AG09319 (cell line): Measurements from ENCODE around the gene ZDHHC3.

ENCODE experiments used
- DNase-seq: peaks from one replicate; pipeline ENCODE4 v3.0.0-alpha.2; 2010; ENCODE audit warnings: low read depth; ENCODE audit errors: extremely low read depth
- CTCF ChIP-seq: IDR thresholded peaks from 2 replicates; pipeline ENCODE4 v1.5.1; 2011; ENCODE audit warnings: low read depth, mild to moderate bottlenecking, inconsistent platforms, low read length, moderate library complexity

ZDHHC3 gene

GRCh38 chr3:44926921-44927320 is 49.1 kb downstream of the ZDHHC3 start:
- no peak for DNase-seq
- TF ChIP-seq CTCF, result no peak

- no peak for TF ChIP-seq CTCF
- DNase-seq, result no peak
Observed at GRCh38 chr3:44926172-44926571, 49.8 kb downstream of the ZDHHC3 start.

GRCh38 chr3:44924457-44925084 is 51.4 kb downstream of the ZDHHC3 start:
- no peak for DNase-seq
- no peak for TF ChIP-seq CTCF

- peak; percentile 4 for DNase-seq
- no peak for TF ChIP-seq CTCF
Observed at GRCh38 chr3:44923632-44924456, 52.1 kb downstream of the ZDHHC3 start.

- TF ChIP-seq CTCF, result no peak
- DNase-seq, result no peak
Observed at GRCh38 chr3:44920081-44920480, 55.9 kb downstream of the ZDHHC3 start.

GRCh38 chr3:44918581-44918980 is 57.4 kb downstream of the ZDHHC3 start:
- TF ChIP-seq CTCF, result no peak
- DNase-seq, result no peak

- TF ChIP-seq CTCF, result no peak
Observed at GRCh38 chr3:44918087-44918486, 57.9 kb downstream of the ZDHHC3 start.

More at GRCh38 chr3:44918087-44918486, 57.9 kb downstream of the ZDHHC3 start:
- DNase-seq, result no peak
